ENCODE data around the gene HLF. TPM values are rescaled to one million over a fixed set of nuclear protein-coding genes. Genes with fewer than 3 reads are reported as not detected.

HLF gene
- total RNA-seq, 5 donors from 2014 or later (not counting 1 experiment from before 2014, with no cell fraction given): 0.55 to 5.2 (median 2.5) TPM

DNA sequence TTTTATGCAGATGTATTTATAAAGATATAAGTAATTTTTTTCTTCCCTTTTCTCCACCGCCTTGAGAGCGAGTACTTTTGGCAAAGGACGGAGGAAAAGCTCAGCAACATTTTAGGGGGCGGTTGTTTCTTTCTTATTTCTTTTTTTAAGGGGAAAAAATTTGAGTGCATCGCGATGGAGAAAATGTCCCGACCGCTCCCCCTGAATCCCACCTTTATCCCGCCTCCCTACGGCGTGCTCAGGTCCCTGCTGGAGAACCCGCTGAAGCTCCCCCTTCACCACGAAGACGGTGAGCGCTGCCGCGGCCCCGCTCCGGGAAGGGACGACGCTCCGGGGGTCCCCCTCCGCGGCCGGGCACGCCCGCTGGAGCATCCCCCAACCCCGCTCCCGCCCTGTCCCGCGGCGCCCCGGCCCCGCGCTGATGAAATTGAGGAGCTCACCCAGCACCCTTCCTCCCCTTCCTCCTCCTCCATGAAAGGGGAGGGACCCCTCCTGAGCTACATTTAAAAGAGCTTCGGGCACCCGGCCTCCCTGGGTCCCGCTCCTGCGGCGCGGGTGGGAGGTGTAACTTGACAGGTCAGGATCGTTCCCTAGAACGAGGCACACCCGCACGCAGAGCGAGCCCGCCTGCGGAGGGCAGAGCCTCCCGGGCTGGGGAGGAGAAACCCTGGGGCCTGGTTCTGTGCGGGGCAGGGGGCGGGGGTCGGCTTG, 706 bp downstream of the HLF start:
- H3K27me3 Mint-ChIP-seq: peaks cover 50 to 65% of the 10 kb centered on the region in 2 donors
- CTCF ChIA-PET: interaction anchor here (0.9 to 2.3 kb wide), 3 partner anchors 27 to 83 kb away, joined by 4 to 9 read pairs (median 6); no protein-coding TSS in a partner anchor

DNA sequence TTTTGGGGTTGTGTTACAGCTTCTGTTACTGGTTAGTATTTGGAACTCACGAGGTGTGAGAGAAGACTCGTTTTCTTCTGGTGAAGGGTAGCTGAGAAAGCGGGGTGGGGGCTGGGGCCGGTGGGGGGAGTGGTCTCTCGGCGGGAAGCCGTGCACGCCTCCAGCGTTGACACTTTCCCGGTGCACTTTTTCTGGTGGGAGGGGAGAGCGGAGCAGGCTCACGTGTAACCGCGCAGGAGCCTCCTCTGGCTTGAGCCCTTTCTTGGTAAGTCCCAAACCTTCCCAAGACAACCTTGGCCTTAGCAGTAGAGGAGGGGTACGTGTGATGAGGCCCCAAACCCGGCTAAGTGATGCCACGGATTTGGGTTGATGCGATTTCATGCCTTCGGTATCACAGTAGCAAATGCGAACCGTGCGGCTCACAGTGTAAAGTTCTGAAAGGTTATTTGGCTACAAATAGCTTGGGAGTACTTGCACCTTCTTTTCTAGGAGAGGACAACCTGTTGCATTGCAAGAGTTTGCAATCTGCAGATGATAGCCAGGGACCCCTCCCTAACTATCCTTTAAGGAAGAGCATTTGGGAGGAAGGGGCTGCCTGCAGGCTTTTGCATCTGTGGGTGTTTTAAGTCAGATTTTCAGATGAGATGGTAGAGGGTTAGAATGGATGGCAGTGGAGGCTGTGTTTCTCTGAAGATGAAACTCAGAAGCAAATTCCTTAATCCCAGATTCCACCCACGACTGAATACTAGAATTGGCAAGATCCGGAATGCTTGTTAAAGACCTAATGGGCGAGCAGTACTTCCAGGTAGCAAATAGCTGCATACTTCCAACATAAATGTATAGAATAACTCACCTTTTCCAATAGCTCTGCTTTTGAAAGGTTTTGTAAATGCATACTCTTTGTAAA, 1.5 kb downstream of the HLF start:
- WGBS (ENCODE audit: insufficient coverage): 16% methylated on average over 21 of the region's 25 CpGs
- Mint-ChIP-seq H3K27me3 (peaks cover 47 to 61% of the 10 kb centered on the region in 2 donors), H3K27ac (peak overlapping the region in 1 of 2 donors; percentile 66), H3K4me3 (peak overlapping the region; percentile 64 to 80 (median 79)), H3K4me1 (peaks cover 15 to 27% (median 24%) of the 10 kb centered on the region in 3 donors), H3K36me3 (no peaks in the 10 kb centered on the region), H3K9me3 (peaks cover 0 to 3% (median 0%) of the 10 kb centered on the region in 3 donors)
- Histone ChIP-seq H3K9me3 (no peaks in the 10 kb centered on the region), H3K4me1 (ENCODE audit: control insufficient read depth in 1 of 2, extremely low read depth in 1 of 2, insufficient read depth in 2 of 2, low read length in 2 of 2) (peaks cover 18 to 30% of the 10 kb centered on the region in 2 experiments), H3K27ac (ENCODE audit: low read length) (no peak overlapping the region), H3K36me3 (ENCODE audit: control insufficient read depth in 2 of 2, extremely low read depth in 1 of 2, insufficient read depth in 1 of 2, low read length in 1 of 2) (no peaks in the 10 kb centered on the region), H3K4me3 (ENCODE audit: control insufficient read depth in 1 of 2, extremely low read depth in 1 of 2, low read length in 1 of 2) (peak overlapping the region in 1 of 2 donors; percentile 41), H3K27me3 (replicated peaks in 1 of 2; ENCODE audit: control insufficient read depth in 2 of 2, extremely low read depth in 1 of 2, insufficient read depth in 2 of 2, low read length in 1 of 2) (peaks cover 9 to 26% of the 10 kb centered on the region in 2 experiments)
- DNase-seq (peak in 5 of 35 experiments; percentile 0 to 26 (median 6)), ATAC-seq (replicated peaks in 1 of 4) (no peak)
- ChIA-PET CTCF (interaction anchor here in 1 of 2 donors (0.9 to 2.3 kb wide), 2 partner anchors 27 to 28 kb away, joined by 4 to 9 read pairs; no protein-coding TSS in a partner anchor), POLR2A (no interaction called here)

More for the DNA sequence above, 706 bp downstream of the HLF start:
- ATAC-seq (replicated peaks in 1 of 4): no peak
- POLR2A ChIA-PET: no interaction called here
- Histone ChIP-seq H3K27ac (ENCODE audit: low read length) (no peak overlapping the region), H3K9me3 (no peaks in the 10 kb centered on the region), H3K27me3 (replicated peaks in 1 of 2; ENCODE audit: control insufficient read depth in 2 of 2, extremely low read depth in 1 of 2, insufficient read depth in 2 of 2, low read length in 1 of 2) (peaks cover 10 to 28% of the 10 kb centered on the region in 2 experiments), H3K4me3 (ENCODE audit: control insufficient read depth in 1 of 2, extremely low read depth in 1 of 2, low read length in 1 of 2) (peak overlapping the region; percentile 41 to 61), H3K36me3 (ENCODE audit: control insufficient read depth in 2 of 2, extremely low read depth in 1 of 2, insufficient read depth in 1 of 2, low read length in 1 of 2) (no peaks in the 10 kb centered on the region), H3K4me1 (ENCODE audit: control insufficient read depth in 1 of 2, extremely low read depth in 1 of 2, insufficient read depth in 2 of 2, low read length in 2 of 2) (peaks cover 18 to 30% of the 10 kb centered on the region in 2 experiments)
- WGBS (ENCODE audit: insufficient coverage): 3% methylated on average over 41 of the region's 52 CpGs
- peak in 8 of 35 experiments; percentile 2 to 31 (median 6) for DNase-seq
- Mint-ChIP-seq H3K27ac (no peak overlapping the region), H3K9me3 (peaks cover 0 to 7% (median 0%) of the 10 kb centered on the region in 3 donors), H3K4me1 (peaks cover 15 to 27% (median 24%) of the 10 kb centered on the region in 3 donors), H3K4me3 (peak overlapping the region; percentile 64 to 80 (median 79)), H3K36me3 (no peaks in the 10 kb centered on the region)

DNA sequence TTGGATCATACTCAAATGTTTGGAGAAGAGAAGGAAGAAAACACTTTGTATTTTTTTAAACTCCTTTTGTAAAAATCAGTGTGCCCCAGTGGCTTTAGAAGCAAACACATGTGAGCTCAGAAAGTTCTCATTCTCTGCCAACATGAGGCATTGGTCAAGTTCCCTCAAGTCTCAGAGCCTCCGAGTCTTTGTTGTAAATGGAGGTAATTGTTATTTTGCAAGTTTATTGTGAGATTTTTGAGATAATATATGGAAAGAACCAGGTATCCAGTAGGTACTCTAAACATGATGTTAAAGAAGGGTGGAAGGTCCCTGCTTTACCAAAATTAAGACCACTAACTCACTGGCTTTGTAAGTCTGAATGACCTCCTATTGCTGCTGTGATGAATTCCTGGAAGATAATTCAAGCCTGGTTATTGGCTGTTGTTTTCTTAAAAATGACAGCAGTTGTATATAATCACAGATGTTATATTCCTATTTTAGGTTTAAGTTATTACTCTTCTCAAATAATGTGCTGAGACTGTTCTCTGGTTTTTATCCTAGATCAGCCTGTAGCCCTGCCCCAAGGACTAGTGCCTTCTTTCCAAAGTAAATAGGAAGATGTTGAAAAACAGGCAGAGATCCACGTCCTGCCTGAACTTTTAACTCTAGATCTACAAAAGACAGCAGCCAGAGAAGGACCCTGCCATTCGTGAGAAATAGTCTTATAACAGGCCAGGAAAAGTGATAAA, 2.4 kb downstream of the HLF start:
- H3K27me3 Mint-ChIP-seq: peaks cover 46 to 58% of the 10 kb centered on the region in 2 donors
- CTCF ChIA-PET: interaction anchor here (0.6 to 2.3 kb wide), 2 partner anchors 29 to 197 kb away, joined by 4 to 9 read pairs; no protein-coding TSS in a partner anchor

DNA sequence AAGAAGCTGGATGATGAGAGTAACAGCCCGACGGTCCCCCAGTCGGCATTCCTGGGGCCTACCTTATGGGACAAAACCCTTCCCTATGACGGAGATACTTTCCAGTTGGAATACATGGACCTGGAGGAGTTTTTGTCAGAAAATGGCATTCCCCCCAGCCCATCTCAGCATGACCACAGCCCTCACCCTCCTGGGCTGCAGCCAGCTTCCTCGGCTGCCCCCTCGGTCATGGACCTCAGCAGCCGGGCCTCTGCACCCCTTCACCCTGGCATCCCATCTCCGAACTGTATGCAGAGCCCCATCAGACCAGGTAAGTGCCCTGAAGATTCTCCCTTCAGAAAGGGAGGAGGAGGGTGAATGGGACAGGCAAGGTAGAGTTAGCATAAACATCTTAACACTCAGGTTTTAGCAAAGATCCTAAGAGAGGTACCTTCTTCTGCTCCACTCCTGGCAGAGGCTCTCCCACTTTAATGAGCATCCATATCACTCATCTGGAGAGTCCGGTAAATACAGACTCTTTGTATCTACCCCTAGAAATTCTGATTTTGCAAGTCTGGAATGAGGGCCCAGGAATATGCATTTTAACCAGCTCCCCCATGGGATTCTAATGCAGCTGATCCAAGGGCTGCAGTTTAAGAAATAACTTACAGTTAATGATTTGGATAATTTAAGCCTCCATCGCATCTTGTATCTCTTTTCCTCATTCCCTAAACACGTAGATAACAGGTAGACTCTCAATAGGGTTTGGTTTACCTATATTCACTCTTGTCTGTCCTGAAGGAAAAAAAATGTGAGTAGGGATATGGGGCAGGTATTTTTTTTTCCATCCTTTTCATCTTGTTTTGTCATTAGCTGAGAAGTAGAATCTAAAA, 3.3 kb downstream of the HLF start:
- H3K4me3 Mint-ChIP-seq: no peak overlapping the region

More for the DNA sequence above, 2.4 kb downstream of the HLF start:
- POLR2A ChIA-PET: no interaction called here
- H3K4me1 ChIP-seq (ENCODE audit: control insufficient read depth in 1 of 2, extremely low read depth in 1 of 2, insufficient read depth in 2 of 2, low read length in 2 of 2): peaks cover 18 to 30% of the 10 kb centered on the region in 2 experiments
- H3K27me3 ChIP-seq (replicated peaks in 1 of 2; ENCODE audit: control insufficient read depth in 2 of 2, extremely low read depth in 1 of 2, insufficient read depth in 2 of 2, low read length in 1 of 2): peaks cover 9 to 26% of the 10 kb centered on the region in 2 experiments
- H3K9me3 ChIP-seq: no peaks in the 10 kb centered on the region
- H3K36me3 Mint-ChIP-seq: no peaks in the 10 kb centered on the region
- no peak overlapping the region for H3K27ac ChIP-seq (ENCODE audit: low read length)
- peaks cover 15 to 32% (median 27%) of the 10 kb centered on the region in 3 donors for H3K4me1 Mint-ChIP-seq
- H3K4me3 ChIP-seq (ENCODE audit: control insufficient read depth in 1 of 2, extremely low read depth in 1 of 2, low read length in 1 of 2): no peak overlapping the region
- H3K4me3 Mint-ChIP-seq: no peak overlapping the region
- no peaks in the 10 kb centered on the region for H3K9me3 Mint-ChIP-seq
- no CpG with 5 or more reads among the region's 3 CpGs for WGBS (ENCODE audit: insufficient coverage)
- no peak for DNase-seq
- H3K27ac Mint-ChIP-seq: peak overlapping the region in 1 of 2 donors; percentile 17
- ATAC-seq (replicated peaks in 1 of 4): no peak
- H3K36me3 ChIP-seq (ENCODE audit: control insufficient read depth in 2 of 2, extremely low read depth in 1 of 2, insufficient read depth in 1 of 2, low read length in 1 of 2): no peaks in the 10 kb centered on the region

GRCh38 chr17:55268649-55269480, 4.1 kb downstream of the HLF start:
- no peak overlapping the region for H3K4me3 Mint-ChIP-seq
- peaks cover 3 to 32% of the 10 kb centered on the region in 2 experiments for H3K27me3 ChIP-seq (replicated peaks in 1 of 2; ENCODE audit: control insufficient read depth in 2 of 2, extremely low read depth in 1 of 2, insufficient read depth in 2 of 2, low read length in 1 of 2)
- ATAC-seq (replicated peaks in 1 of 4): no peak
- ChIA-PET POLR2A (no interaction called here), CTCF (interaction anchor here in 1 of 2 donors (0.7 kb wide), 1 partner anchor 21 kb away, joined by 3 read pairs; no protein-coding TSS in a partner anchor)
- H3K36me3 ChIP-seq (ENCODE audit: control insufficient read depth in 2 of 2, extremely low read depth in 1 of 2, insufficient read depth in 1 of 2, low read length in 1 of 2): no peaks in the 10 kb centered on the region
- peaks cover 44 to 58% of the 10 kb centered on the region in 2 donors for H3K27me3 Mint-ChIP-seq
- DNase-seq: no peak
- H3K27ac Mint-ChIP-seq: no peak overlapping the region
- no peaks in the 10 kb centered on the region for H3K9me3 Mint-ChIP-seq
- WGBS (ENCODE audit: insufficient coverage): 58% methylated on average over 3 of the region's 8 CpGs
- H3K4me1 ChIP-seq (ENCODE audit: control insufficient read depth in 1 of 2, extremely low read depth in 1 of 2, insufficient read depth in 2 of 2, low read length in 2 of 2): peaks cover 13 to 22% of the 10 kb centered on the region in 2 experiments
- peaks cover 4% of the 10 kb centered on the region for H3K36me3 Mint-ChIP-seq
- no peak overlapping the region for H3K4me3 ChIP-seq (ENCODE audit: control insufficient read depth in 1 of 2, extremely low read depth in 1 of 2, low read length in 1 of 2)
- H3K9me3 ChIP-seq: no peaks in the 10 kb centered on the region
- H3K4me1 Mint-ChIP-seq: peaks cover 8 to 29% (median 19%) of the 10 kb centered on the region in 3 donors
- no peak overlapping the region for H3K27ac ChIP-seq (ENCODE audit: low read length)

More for the DNA sequence above, 3.3 kb downstream of the HLF start:
- DNase-seq (no peak), ATAC-seq (replicated peaks in 1 of 4) (no peak)
- CTCF ChIA-PET: interaction anchor here in 1 of 2 donors (0.6 kb wide), 1 partner anchor 196 kb away, joined by 4 read pairs; no protein-coding TSS in a partner anchor
- 80% methylated on average over 1 of the region's 11 CpGs for WGBS (ENCODE audit: insufficient coverage)
- H3K4me3 ChIP-seq (ENCODE audit: control insufficient read depth in 1 of 2, extremely low read depth in 1 of 2, low read length in 1 of 2): no peak overlapping the region
- no peaks in the 10 kb centered on the region for H3K9me3 ChIP-seq
- H3K27ac Mint-ChIP-seq: no peak overlapping the region
- no peaks in the 10 kb centered on the region for H3K9me3 Mint-ChIP-seq
- H3K27me3 Mint-ChIP-seq: peaks cover 45 to 59% of the 10 kb centered on the region in 2 donors
- H3K27ac ChIP-seq (ENCODE audit: low read length): no peak overlapping the region
- peaks cover 4% of the 10 kb centered on the region for H3K36me3 Mint-ChIP-seq
- no peaks in the 10 kb centered on the region for H3K36me3 ChIP-seq (ENCODE audit: control insufficient read depth in 2 of 2, extremely low read depth in 1 of 2, insufficient read depth in 1 of 2, low read length in 1 of 2)
- H3K27me3 ChIP-seq (replicated peaks in 1 of 2; ENCODE audit: control insufficient read depth in 2 of 2, extremely low read depth in 1 of 2, insufficient read depth in 2 of 2, low read length in 1 of 2): peaks cover 4 to 30% of the 10 kb centered on the region in 2 experiments
- H3K4me1 Mint-ChIP-seq: peaks cover 15 to 36% (median 26%) of the 10 kb centered on the region in 3 donors
- POLR2A ChIA-PET: no interaction called here
- H3K4me1 ChIP-seq (ENCODE audit: control insufficient read depth in 1 of 2, extremely low read depth in 1 of 2, insufficient read depth in 2 of 2, low read length in 2 of 2): peaks cover 18 to 30% of the 10 kb centered on the region in 2 experiments
